H1 (cell line): ENCODE results near the gene DPP10. TPM values are rescaled to one million over a fixed set of nuclear protein-coding genes. Genes with fewer than 3 reads are reported as not detected.

Source experiments
- CTCF ChIA-PET: fragments of 300-600 bp; sonication (Branson Sonifier 250); formaldehyde crosslinking; loops from one replicate; lab custom pipeline; 2021; ENCODE audit not compliant: partially characterized antibody; lab: Charles Lee
- POLR2A ChIA-PET: fragments of 300-600 bp; sonication (Branson Sonifier 250); formaldehyde crosslinking; loops from one replicate; lab custom pipeline; 2021; ENCODE audit warnings: inconsistent platforms; ENCODE audit not compliant: partially characterized antibody; lab: Charles Lee
- DNase-seq, 2 experiments: peaks; one replicate each; pipeline versions ENCODE4 v3.0.0 to v3.0.0-alpha.2; 2010 to 2022; ENCODE audit warnings: low spot score in 2 of 2, low read depth in 1 of 2, mixed read lengths in 1 of 2
- FAIRE-seq: peaks from 2 replicates; lab custom pipeline; 2011; peaks lifted over from hg19 to GRCh38; lab: Jason Lieb, UNC
- H2AFZ ChIP-seq: 2 replicates; pipeline ENCODE4 v1.8.1; 2012; ENCODE audit warnings: low read length, inconsistent platforms
- H2AK5ac ChIP-seq: 2 replicates; pipeline ENCODE4 v1.6.1; 2013; ENCODE audit warnings: low read depth, low read length
- H2BK120ac ChIP-seq: replicated peaks from 2 replicates; pipeline ENCODE3; 2013; ENCODE audit warnings: low read depth, low read length, inconsistent platforms
- H2BK12ac ChIP-seq: 2 replicates; pipeline ENCODE4 v1.6.1; 2013; ENCODE audit warnings: low read depth, low read length
- H2BK15ac ChIP-seq: 2 replicates; pipeline ENCODE4 v1.6.1; 2013; ENCODE audit warnings: low read length
- H2BK20ac ChIP-seq: 2 replicates; pipeline ENCODE4 v1.6.1; 2013; ENCODE audit warnings: low read length
- H2BK5ac ChIP-seq: 2 replicates; pipeline ENCODE4 v1.6.1; 2013; ENCODE audit warnings: low read depth, low read length
- H3K14ac ChIP-seq: 2 replicates; pipeline ENCODE4 v1.6.1; 2013; ENCODE audit warnings: inconsistent platforms; ENCODE audit not compliant: insufficient read length
- H3K18ac ChIP-seq: 2 replicates; pipeline ENCODE4 v1.6.1; 2013; ENCODE audit warnings: low read length; ENCODE audit errors: extremely low read depth
- H3K23ac ChIP-seq: 2 replicates; pipeline ENCODE4 v1.6.1; 2013; ENCODE audit warnings: inconsistent platforms; ENCODE audit not compliant: insufficient read length
- H3K23me2 ChIP-seq: 2 replicates; pipeline ENCODE4 v1.6.1; 2013; ENCODE audit warnings: low read depth, low read length
- H3K27ac ChIP-seq: 2 replicates; pipeline ENCODE4 v1.6.1; 2011; ENCODE audit warnings: low read depth, low read length, inconsistent platforms
- H3K27me3 ChIP-seq, 4 experiments: replicated peaks in 1 of 4; 1 replicate in 1 of 4; 2 replicates in 3 of 4; pipeline versions ENCODE4 v1.6.1 to v1.8.1; 2011 to 2013; ENCODE audit warnings: low read length in 3 of 4, mild to moderate bottlenecking in 3 of 4, inconsistent platforms in 2 of 4, mixed read lengths in 2 of 4, moderate library complexity in 1 of 4; ENCODE audit not compliant: control insufficient read depth in 3 of 4, insufficient read depth in 3 of 4; ENCODE audit errors: extremely low read depth in 1 of 4
- H3K36me3 ChIP-seq, 4 experiments: 2 replicates each; pipeline versions ENCODE4 v1.6.1 to v1.8.1; 2011 to 2013; ENCODE audit warnings: mild to moderate bottlenecking in 4 of 4, low read length in 3 of 4, moderate library complexity in 2 of 4, control low read depth in 1 of 4, inconsistent platforms in 1 of 4; ENCODE audit not compliant: insufficient read depth in 4 of 4, control insufficient read depth in 2 of 4
- H3K4ac ChIP-seq: replicated peaks from 2 replicates; pipeline ENCODE3; 2013; ENCODE audit warnings: low read length, low read depth, mixed read lengths, inconsistent platforms; ENCODE audit not compliant: insufficient read length
- H3K4me1 ChIP-seq, 4 experiments: replicated peaks in 1 of 4; 1 replicate in 1 of 4; 2 replicates in 3 of 4; pipeline versions ENCODE4 v1.6.1 to v1.8.1; 2011 to 2013; ENCODE audit warnings: low read length in 3 of 4, inconsistent platforms in 2 of 4, mixed read lengths in 1 of 4; ENCODE audit not compliant: insufficient read depth in 4 of 4, control insufficient read depth in 3 of 4
- H3K4me2 ChIP-seq, 2 experiments: 2 replicates each; pipeline versions ENCODE4 v1.6.1 to v1.8.1; 2011 to 2013; ENCODE audit warnings: low read depth in 2 of 2, low read length in 2 of 2, control low read depth in 1 of 2, inconsistent platforms in 1 of 2, mild to moderate bottlenecking in 1 of 2; ENCODE audit not compliant: insufficient read depth in 1 of 2
- H3K4me3 ChIP-seq, 4 experiments: fragments of 200-600, 300-600 bp in 1 of 4; sonication (generic), shearing (Covaris generic), sonication (Bioruptor Twin) in 1 of 4; 2 replicates each; pipeline versions ENCODE4 v1.5.1 to v1.8.1; 2011 to 2016; ENCODE audit warnings: low read length in 4 of 4, low read depth in 3 of 4, control low read depth in 2 of 4, inconsistent platforms in 2 of 4, mild to moderate bottlenecking in 2 of 4, mixed read lengths in 1 of 4, moderate library complexity in 1 of 4; ENCODE audit not compliant: insufficient read depth in 2 of 4; ENCODE audit errors: extremely low read depth in 1 of 4
- H3K56ac ChIP-seq: replicated peaks from 2 replicates; pipeline ENCODE3; 2013; ENCODE audit warnings: low read depth, mild to moderate bottlenecking, mixed read lengths, low read length, inconsistent platforms; ENCODE audit not compliant: insufficient read length
- H3K79me1 ChIP-seq: 2 replicates; pipeline ENCODE4 v1.6.1; 2013; ENCODE audit warnings: low read depth, low read length, control low read depth
- H3K79me2 ChIP-seq, 2 experiments: 2 replicates each; pipeline versions ENCODE4 v1.6.1 to v1.8.1; 2012 to 2013; ENCODE audit warnings: low read length in 2 of 2, mild to moderate bottlenecking in 2 of 2, inconsistent platforms in 1 of 2; ENCODE audit not compliant: insufficient read depth in 2 of 2, control insufficient read depth in 1 of 2
- H3K9ac ChIP-seq, 4 experiments: replicated peaks in 1 of 4; 1 replicate in 1 of 4; 2 replicates in 3 of 4; pipeline versions ENCODE4 v1.6.1 to v1.8.1; 2011 to 2013; ENCODE audit warnings: low read depth in 3 of 4, low read length in 3 of 4, control low read depth in 2 of 4, mild to moderate bottlenecking in 2 of 4, moderate library complexity in 2 of 4, inconsistent platforms in 1 of 4; ENCODE audit errors: extremely low read depth in 1 of 4
- H3K9me3 ChIP-seq, 2 experiments: 2 replicates each; pipeline versions ENCODE4 v1.6.1 to v1.8.1; 2012 to 2013; ENCODE audit warnings: mild to moderate bottlenecking in 2 of 2, moderate library complexity in 2 of 2, control low read depth in 1 of 2, inconsistent platforms in 1 of 2, low read depth in 1 of 2, low read length in 1 of 2, mixed read lengths in 1 of 2; ENCODE audit not compliant: insufficient read depth in 2 of 2
- H4K20me1 ChIP-seq, 2 experiments: replicated peaks in 1 of 2; 2 replicates each; pipeline versions ENCODE3 to v1.8.1; 2011 to 2013; ENCODE audit warnings: inconsistent platforms in 2 of 2, low read length in 2 of 2, mild to moderate bottlenecking in 1 of 2; ENCODE audit not compliant: insufficient read depth in 2 of 2, control insufficient read depth in 1 of 2
- H4K5ac ChIP-seq: 2 replicates; pipeline ENCODE4 v1.6.1; 2013; ENCODE audit warnings: low read length, low read depth, mixed read lengths, inconsistent platforms; ENCODE audit not compliant: insufficient read length
- H4K8ac ChIP-seq: 2 replicates; pipeline ENCODE4 v1.8.0; 2013; ENCODE audit warnings: mild to moderate bottlenecking, moderate library complexity, low read length, inconsistent platforms; ENCODE audit not compliant: insufficient read depth; ENCODE audit errors: extremely low read depth
- H4K91ac ChIP-seq: replicated peaks from 2 replicates; pipeline ENCODE3; 2013; ENCODE audit warnings: low read length, mixed read lengths, inconsistent platforms; ENCODE audit not compliant: insufficient read length
- E2F6 ChIP-seq: IDR thresholded peaks from 2 replicates; pipeline ENCODE4 v1.6.1; 2012; ENCODE audit warnings: inconsistent platforms
- RBBP5 ChIP-seq: IDR thresholded peaks from 2 replicates; pipeline ENCODE4 v1.7.1; 2012; ENCODE audit warnings: low read depth, mild to moderate bottlenecking, inconsistent platforms, low read length, moderate library complexity, borderline replicate concordance
- WGBS, 2 experiments: shearing (Covaris generic) in 1 of 2; methylation state at CpG; one replicate each; pipeline versions ENCODE4 v1.1.6 to v1.1.7; 2013 to 2015; ENCODE audit warnings: low lambda C conversion rate in 2 of 2, mixed read lengths in 2 of 2, inconsistent platforms in 1 of 2, low coverage in 1 of 2, missing lambda C conversion rate in 1 of 2; ENCODE audit not compliant: insufficient replicate concordance in 2 of 2, insufficient coverage in 1 of 2, insufficient read length in 1 of 2; ENCODE audit errors: extremely low coverage in 1 of 2, missing lambda C conversion rate in 1 of 2; 5-methylcytosine and 5-hydroxymethylcytosine counted together
- polyA plus RNA-seq, 7 experiments: library from polyadenylated mRNA; depleted of rRNA in 3 of 7; stranded (reverse) in 5 of 7; unstranded in 2 of 7; fragments of >200 nt in 5 of 7; fragments of 200-250 nt in 2 of 7; gene quantifications; 1 replicate in 5 of 7; 2 replicates in 1 of 7; 4 replicates in 1 of 7; pipeline versions ENCODE4 v1.2.1 to v1.2.3, GENCODE V29; 2011 to 2013; ENCODE audit warnings: missing spikeins in 2 of 7, mixed read lengths in 2 of 7
- total RNA-seq: library from RNA; stranded (reverse); fragmentation: NEBNext Ultra II Directional; extraction: Animal tissue kit (Norgen Biotek cat#: 25700); gene quantifications from 2 replicates; pipeline ENCODE4 v1.2.1, GENCODE V29; 2021

DPP10 gene
- total and polyA plus RNA-seq, 2 of the 8 experiments (the other 6 are each of a cell fraction or from before 2014, with no cell fraction given): 3.3 to 7.2 TPM

- DNase-seq (no peak), FAIRE-seq (no peak)
- Histone ChIP-seq H2BK15ac (no peak overlapping the region), H3K4me2 (no peak overlapping the region), H3K56ac (no peak overlapping the region), H3K4ac (no peak overlapping the region), H4K91ac (no peak overlapping the region), H4K20me1 (no peaks in the 10 kb centered on the region), H2AFZ (no peak overlapping the region), H2AK5ac (no peak overlapping the region), H3K23ac (no peak overlapping the region), H3K79me1 (no peaks in the 10 kb centered on the region), H3K36me3 (no peaks in the 10 kb centered on the region), H3K18ac (no peak overlapping the region), H2BK20ac (no peak overlapping the region), H3K23me2 (peaks cover 2% of the 10 kb centered on the region; the same call in 1 of the 2 replicates), H3K9ac (no peak overlapping the region), H2BK120ac (no peak overlapping the region), H3K14ac (no peak overlapping the region), H3K27ac (no peak overlapping the region), H2BK5ac (no peak overlapping the region), H4K5ac (no peak overlapping the region), H3K4me3 (no peak overlapping the region), H3K4me1 (peaks cover 0 to 3% (median 1%) of the 10 kb centered on the region in 4 experiments; a peak in 2 of 7 replicates), H3K9me3 (no peaks in the 10 kb centered on the region), H3K79me2 (no peaks in the 10 kb centered on the region), H4K8ac (no peak overlapping the region), H3K27me3 (no peaks in the 10 kb centered on the region), H2BK12ac (no peak overlapping the region)
- 80% methylated on average over 4 of the region's 4 CpGs; no CpG with 5 or more reads in 1 of the 2 experiments for WGBS, 2 experiments
- ChIA-PET POLR2A (no interaction called here), CTCF (no interaction called here)
- no peak for TF ChIP-seq RBBP5
- no peak for TF ChIP-seq E2F6
Observed at GRCh38 chr2:114717049-114717448, 274.6 kb downstream of the DPP10 start.
